Skeletal muscle satellite cell (primary cell): ENCODE results near the gene PFKL. TPM values are rescaled to one million over a fixed set of nuclear protein-coding genes. Genes with fewer than 3 reads are reported as not detected.

ENCODE experiments used
- H3K27me3 ChIP-seq: 2 replicates; pipeline ENCODE4 v1.7.0; 2013; ENCODE audit warnings: low read length; ENCODE audit not compliant: control insufficient read depth, insufficient read depth
- H3K36me3 ChIP-seq: 2 replicates; pipeline ENCODE4 v1.7.0; 2013; ENCODE audit warnings: mild to moderate bottlenecking, control low read depth, low read length; ENCODE audit not compliant: insufficient read depth
- H3K4me1 ChIP-seq: 2 replicates; pipeline ENCODE4 v1.7.0; 2013; ENCODE audit warnings: low read length; ENCODE audit not compliant: control insufficient read depth, insufficient read depth
- H3K4me2 ChIP-seq: 2 replicates; pipeline ENCODE4 v1.7.0; 2013; ENCODE audit warnings: mild to moderate bottlenecking, low read length
- H3K4me3 ChIP-seq: 2 replicates; pipeline ENCODE4 v1.7.0; 2013; ENCODE audit warnings: low read length
- H3K9ac ChIP-seq: 2 replicates; pipeline ENCODE4 v1.7.0; 2013; ENCODE audit warnings: mild to moderate bottlenecking, low read depth, low read length, moderate library complexity
- H3K9me3 ChIP-seq: replicated peaks from 2 replicates; pipeline ENCODE4 v1.7.0; 2013; ENCODE audit warnings: mild to moderate bottlenecking, control low read depth, low read length
- total RNA-seq: library from RNA; depleted of rRNA; stranded (reverse); fragments of >200 nt; gene quantifications from 2 replicates; pipeline ENCODE4 v1.2.3, GENCODE V29; 2012; rRNA removed

Gene PFKL
- total RNA-seq: 154 and 193 TPM in 2 replicates

DNA sequence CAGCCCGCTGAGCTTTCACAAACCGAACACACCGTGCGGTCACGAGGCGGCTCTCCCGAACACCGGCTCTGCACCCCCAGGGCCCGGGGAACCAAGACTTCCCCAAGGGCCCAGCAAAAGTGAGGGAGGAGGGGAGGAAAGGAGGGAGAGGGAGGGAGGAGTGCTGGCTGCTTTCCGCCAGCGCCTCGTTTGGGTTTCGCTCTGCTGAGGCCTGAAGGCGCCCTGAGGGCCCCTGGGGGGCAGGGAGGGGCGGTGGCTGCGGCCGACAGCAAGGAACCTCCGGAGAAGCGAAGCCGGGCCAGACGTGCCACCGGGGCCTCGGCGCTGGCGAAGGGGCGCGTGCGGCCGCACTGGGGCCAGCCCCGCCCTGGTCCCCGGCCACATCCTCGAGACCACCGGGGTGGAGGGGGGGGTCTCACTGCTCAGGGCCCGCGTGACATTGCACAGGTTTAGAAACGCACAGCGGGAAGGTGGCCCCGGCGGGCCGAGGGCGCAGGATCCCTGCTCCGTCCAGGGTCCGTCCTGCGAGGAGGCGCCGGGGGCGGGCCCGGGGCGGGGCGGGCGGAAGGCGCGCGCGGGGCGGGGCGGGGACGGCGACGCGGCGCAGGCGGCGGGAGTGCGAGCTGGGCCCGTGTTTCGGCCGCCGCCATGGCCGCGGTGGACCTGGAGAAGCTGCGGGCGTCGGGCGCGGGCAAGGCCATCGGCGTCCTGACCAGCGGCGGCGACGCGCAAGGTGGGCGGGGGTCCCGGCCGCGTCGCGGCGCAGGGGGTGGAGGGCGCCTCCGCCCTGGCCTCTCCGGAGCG lies at the start of gene PFKL:
TSS of gene PFKL (plus strand) at position 596 of the 804 bp plus-strand sequence. CDS start at position 649, 53 bp downstream.
- peak within 1 kb of the TSS; percentile 99 for H3K4me2 ChIP-seq
- H3K4me1 ChIP-seq: peaks cover 26% of the 10 kb centered on the region
- no peaks in the 10 kb centered on the region for H3K27me3 ChIP-seq

GRCh38 chr21:44253832-44254710 lies 45.8 kb upstream of the PFKL start:
- no peak overlapping the region for H3K9ac ChIP-seq
- no peaks in the 10 kb centered on the region for H3K36me3 ChIP-seq
- peaks cover 17% of the 10 kb centered on the region for H3K27me3 ChIP-seq
- no peak overlapping the region for H3K4me3 ChIP-seq
- H3K4me1 ChIP-seq: no peaks in the 10 kb centered on the region
- H3K9me3 ChIP-seq: no peaks in the 10 kb centered on the region
- H3K4me2 ChIP-seq: no peak overlapping the region

More for the DNA sequence above, at the start of gene PFKL:
- H3K36me3 ChIP-seq: no peaks in the 10 kb centered on the region
- H3K9me3 ChIP-seq: no peaks in the 10 kb centered on the region
- H3K4me3 ChIP-seq: peak within 1 kb of the TSS; percentile 96
- peak within 1 kb of the TSS; percentile 91 for H3K9ac ChIP-seq

GRCh38 chr21:44255511-44255981 lies 44.3 kb upstream of the PFKL start:
- Histone ChIP-seq H3K9me3 (no peaks in the 10 kb centered on the region), H3K36me3 (no peaks in the 10 kb centered on the region), H3K27me3 (peaks cover 19% of the 10 kb centered on the region), H3K4me3 (no peak overlapping the region), H3K4me2 (no peak overlapping the region), H3K4me1 (no peaks in the 10 kb centered on the region), H3K9ac (no peak overlapping the region)

- Histone ChIP-seq H3K9me3 (no peaks in the 10 kb centered on the region), H3K27me3 (peaks cover 19% of the 10 kb centered on the region), H3K4me2 (no peak overlapping the region), H3K4me1 (no peaks in the 10 kb centered on the region), H3K4me3 (no peak overlapping the region), H3K36me3 (no peaks in the 10 kb centered on the region), H3K9ac (no peak overlapping the region)
Measured at GRCh38 chr21:44258056-44258725, 41.7 kb upstream of the PFKL start.

GRCh38 chr21:44259082-44259705 lies 40.7 kb upstream of the PFKL start:
- H3K36me3 ChIP-seq: no peaks in the 10 kb centered on the region
- H3K9me3 ChIP-seq: no peaks in the 10 kb centered on the region
- no peak overlapping the region for H3K9ac ChIP-seq
- H3K4me2 ChIP-seq: no peak overlapping the region
- peaks cover 16% of the 10 kb centered on the region for H3K27me3 ChIP-seq
- no peak overlapping the region for H3K4me3 ChIP-seq
- H3K4me1 ChIP-seq: no peaks in the 10 kb centered on the region

- Histone ChIP-seq H3K27me3 (peaks cover 12% of the 10 kb centered on the region), H3K4me2 (no peak overlapping the region), H3K4me3 (no peak overlapping the region), H3K9me3 (no peaks in the 10 kb centered on the region), H3K4me1 (no peaks in the 10 kb centered on the region), H3K36me3 (no peaks in the 10 kb centered on the region), H3K9ac (no peak overlapping the region)
Measured at GRCh38 chr21:44260066-44260465, 39.8 kb upstream of the PFKL start.

- Histone ChIP-seq H3K9me3 (no peaks in the 10 kb centered on the region), H3K9ac (no peak overlapping the region), H3K4me2 (no peak overlapping the region), H3K27me3 (peaks cover 9% of the 10 kb centered on the region), H3K4me1 (no peaks in the 10 kb centered on the region), H3K36me3 (no peaks in the 10 kb centered on the region), H3K4me3 (no peak overlapping the region)
Measured at GRCh38 chr21:44260791-44261631, 38.8 kb upstream of the PFKL start.

DNA sequence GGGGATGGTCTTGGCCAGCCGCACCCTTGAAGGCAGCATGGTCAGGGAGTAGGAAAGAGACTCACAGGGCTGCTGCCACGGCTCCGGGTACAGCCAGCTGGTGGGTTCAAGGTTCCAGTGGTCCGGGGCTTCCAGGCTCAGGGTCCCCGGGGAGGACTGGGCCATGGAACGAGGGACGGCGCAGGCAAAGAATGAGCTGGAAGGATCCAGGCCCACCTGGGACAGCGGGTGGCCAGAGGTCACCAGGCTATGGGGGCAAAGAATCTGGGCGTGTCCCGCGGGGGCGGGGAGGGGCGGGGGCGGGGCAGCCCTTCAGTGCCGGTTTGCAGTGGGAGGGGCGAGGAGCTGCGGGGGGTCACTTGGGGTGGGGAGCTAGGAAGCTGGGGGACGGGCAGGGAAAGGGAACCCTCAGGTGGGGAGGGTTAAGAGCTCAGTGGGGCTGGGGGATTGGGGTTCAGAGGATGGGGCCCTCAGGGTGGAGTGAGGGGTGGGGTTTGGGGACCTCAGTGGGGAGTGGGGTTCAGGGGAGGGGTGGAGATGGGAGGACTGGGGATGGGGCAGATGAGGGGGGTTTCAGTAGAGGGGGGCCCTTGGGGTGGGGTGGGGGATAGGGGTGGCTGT lies 38.1 kb upstream of the PFKL start, which contains the start of gene DNMT3L:
TSS of gene DNMT3L (minus strand) at position 223 of the 621 bp plus-strand sequence. CDS start 638 bp downstream, outside the sequence.
- peaks cover 9% of the 10 kb centered on the region for H3K27me3 ChIP-seq
- no peak within 1 kb of the TSS for H3K9ac ChIP-seq
- no peak within 1 kb of the TSS for H3K4me3 ChIP-seq
- no peak within 1 kb of the TSS for H3K4me2 ChIP-seq
- H3K36me3 ChIP-seq: no peaks in the 10 kb centered on the region
- no peaks in the 10 kb centered on the region for H3K9me3 ChIP-seq
- no peaks in the 10 kb centered on the region for H3K4me1 ChIP-seq

DNA sequence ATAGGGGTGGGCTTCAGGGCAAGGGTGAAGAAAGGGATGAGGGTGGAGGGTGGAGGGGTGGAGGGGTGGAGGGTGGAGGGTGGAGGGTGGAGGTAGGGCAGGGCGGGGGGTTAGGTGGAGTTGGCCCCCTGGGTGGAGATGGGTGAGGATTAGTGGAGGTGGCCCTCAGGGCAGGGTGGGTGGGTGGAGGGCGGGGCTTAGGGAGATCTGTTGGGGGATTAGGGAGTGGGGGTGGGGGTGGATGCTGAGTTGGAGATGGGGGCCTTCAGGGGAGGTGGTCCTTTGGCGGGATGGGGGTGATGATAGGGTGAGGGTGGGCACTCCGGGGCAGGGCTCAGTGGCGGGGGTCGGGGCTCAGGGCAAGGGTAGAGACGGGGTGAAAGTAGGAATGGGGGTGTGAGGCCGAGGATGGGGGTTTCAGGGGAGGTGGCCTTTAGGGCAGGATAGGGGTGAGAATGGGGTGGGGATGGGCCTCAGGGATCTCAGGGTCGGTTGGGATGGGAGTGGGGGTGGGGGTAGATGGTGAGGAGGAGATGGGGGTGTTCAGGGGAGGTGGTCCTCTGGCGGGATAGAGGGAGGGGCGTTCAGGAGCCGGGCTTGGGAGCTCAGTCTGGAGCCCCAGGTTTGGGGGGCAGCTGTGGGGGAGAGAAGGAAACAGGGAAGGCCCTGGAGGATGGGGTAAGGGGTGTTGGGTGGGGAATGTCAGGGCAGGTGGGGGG lies 37.4 kb upstream of the PFKL start:
- peaks cover 9% of the 10 kb centered on the region for H3K27me3 ChIP-seq
- H3K4me1 ChIP-seq: no peaks in the 10 kb centered on the region

More for the DNA sequence above, 37.4 kb upstream of the PFKL start:
- Histone ChIP-seq H3K4me3 (no peak overlapping the region), H3K9me3 (no peaks in the 10 kb centered on the region), H3K9ac (no peak overlapping the region), H3K36me3 (no peaks in the 10 kb centered on the region), H3K4me2 (no peak overlapping the region)
